HEK293 (cell line): Measurements from ENCODE around the gene CRYBG2.

Source experiments
- CTCF ChIP-seq: fragments of 450-650 bp; formaldehyde crosslinking; IDR thresholded peaks from 2 replicates; pipeline ENCODE4 v1.5.1; 2016; ENCODE audit warnings: missing biosample characterization, missing genetic modification characterization
- SP2 ChIP-seq: fragments of 450-650 bp; formaldehyde crosslinking; IDR thresholded peaks from 2 replicates; pipeline ENCODE4 v1.5.1; 2016; ENCODE audit warnings: missing biosample characterization, missing genetic modification characterization
- ZNF10 ChIP-seq: fragments of 450-650 bp; formaldehyde crosslinking; IDR thresholded peaks from 2 replicates; pipeline ENCODE4 v1.5.1; 2017; ENCODE audit warnings: missing biosample characterization, missing genetic modification characterization
- ZNF16 ChIP-seq: fragments of 450-650 bp; formaldehyde crosslinking; IDR thresholded peaks from 2 replicates; pipeline ENCODE4 v1.5.1; 2016; ENCODE audit warnings: low read depth, missing biosample characterization, missing genetic modification characterization
- ZNF175 ChIP-seq: fragments of 450-650 bp; formaldehyde crosslinking; IDR thresholded peaks from 2 replicates; pipeline ENCODE4 v1.5.1; 2016; ENCODE audit warnings: missing biosample characterization, missing genetic modification characterization
- ZNF449 ChIP-seq: fragments of 450-650 bp; formaldehyde crosslinking; IDR thresholded peaks from 2 replicates; pipeline ENCODE4 v1.5.1; 2017; ENCODE audit warnings: missing biosample characterization, mild to moderate bottlenecking, missing genetic modification characterization, moderate library complexity
- ZNF510 ChIP-seq: fragments of 450-650 bp; formaldehyde crosslinking; IDR thresholded peaks from 2 replicates; pipeline ENCODE4 v1.5.1; 2018; ENCODE audit warnings: mild to moderate bottlenecking, missing genetic modification characterization, missing biosample characterization; ENCODE audit not compliant: insufficient replicate concordance
- ZNF558 ChIP-seq: fragments of 450-650 bp; formaldehyde crosslinking; IDR thresholded peaks from 2 replicates; pipeline ENCODE4 v1.5.1; 2016; ENCODE audit warnings: missing biosample characterization, missing genetic modification characterization

GRCh38 chr1:26349877-26350244 lies 4.1 kb downstream of the CRYBG2 start:
- TF ChIP-seq ZNF175 (tag by site-specific recombination), result no peak
- no peak for TF ChIP-seq CTCF (tag by site-specific recombination)
- TF ChIP-seq SP2 (tag by site-specific recombination), result no peak
- TF ChIP-seq ZNF449 (tag by site-specific recombination), result no peak
- TF ChIP-seq ZNF16 (tag by site-specific recombination), result no peak
- TF ChIP-seq ZNF510 (tag by site-specific recombination), result no peak
- no peak for TF ChIP-seq ZNF10 (tag by site-specific recombination)
- TF ChIP-seq ZNF558 (tag by site-specific recombination), result no peak
